Measurements from ENCODE around the gene HP1BP3.
A peak's percentile ranks its signal among the peaks of the same experiment; 100 is the strongest.

The HP1BP3 gene

DNA sequence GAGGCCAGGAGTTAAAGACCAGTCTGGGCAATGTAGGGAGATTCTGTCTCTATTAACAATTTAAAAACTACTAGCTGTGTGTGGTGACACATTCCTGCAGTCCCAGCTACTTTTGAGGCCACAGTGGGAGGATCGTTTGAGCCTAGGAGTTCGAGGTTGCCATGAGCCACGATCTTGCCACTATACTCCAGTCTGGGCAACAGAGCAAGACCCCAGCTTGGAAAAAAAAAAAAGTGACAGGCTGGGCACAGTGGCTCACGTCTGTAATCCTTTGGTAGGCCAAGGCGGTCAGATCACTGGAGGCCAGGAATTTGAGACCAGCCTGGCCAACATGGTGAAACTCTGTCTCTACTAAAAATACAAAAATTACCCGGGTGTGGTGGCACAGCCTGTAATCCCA lies 26.8 kb downstream of the HP1BP3 start:
- POLR2A ChIA-PET = no interaction called here
- CTCF ChIA-PET = no interaction called here
- no peak for DNase-seq (ENCODE audit: extremely low spot score)
- TF ChIP-seq BHLHE40 (IDR thresholded peaks at IDR 0.05; ENCODE audit: borderline replicate concordance) (no peak), FOXK2 (IDR thresholded peaks at IDR 0.05) (no peak), SP1 (IDR thresholded peaks at IDR 0.05) (no peak), ZNF384 (IDR thresholded peaks at IDR 0.05) (no peak), FOXM1 (IDR thresholded peaks at IDR 0.05; ENCODE audit: borderline replicate concordance) (no peak), NFRKB (IDR thresholded peaks at IDR 0.05) (no peak), HDGF (IDR thresholded peaks at IDR 0.05; ENCODE audit: borderline replicate concordance) (no peak), CTBP1 (IDR thresholded peaks at IDR 0.05; ENCODE audit: borderline replicate concordance) (no peak), PKNOX1 (IDR thresholded peaks at IDR 0.05) (no peak), TARDBP (IDR thresholded peaks at IDR 0.05) (no peak), SUZ12 (IDR thresholded peaks at IDR 0.05) (no peak), ELF4 (IDR thresholded peaks at IDR 0.05) (no peak), LEF1 (IDR thresholded peaks at IDR 0.05; ENCODE audit: borderline replicate concordance) (no peak), FOXA1 (IDR thresholded peaks at IDR 0.05) (no peak), L3MBTL2 (conservative IDR thresholded peaks at IDR 0.05) (no peak), ARNT (IDR thresholded peaks at IDR 0.05) (no peak)

DNA sequence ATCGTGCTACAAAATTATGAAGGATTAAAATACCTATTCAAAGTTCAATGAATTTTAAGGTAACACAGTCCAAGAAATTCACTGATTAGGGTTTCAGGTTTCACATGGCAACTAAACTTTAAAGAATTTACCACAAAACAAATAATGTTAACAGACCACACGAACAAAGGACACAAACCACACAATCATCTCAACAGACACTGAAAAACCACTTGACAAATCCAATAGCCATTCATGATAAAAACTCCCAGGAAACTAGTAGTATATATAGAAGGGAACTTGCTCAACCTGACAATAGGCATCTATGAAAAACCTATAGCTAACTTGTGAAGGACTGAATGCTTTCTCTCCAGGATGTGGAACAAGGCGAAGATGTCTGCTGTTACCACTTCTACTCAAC lies 33.5 kb downstream of the HP1BP3 start:
- DNase-seq (ENCODE audit: extremely low spot score) = no peak
- ChIA-PET CTCF (no interaction called here), POLR2A (no interaction called here)
- no peak for TF ChIP-seq SUZ12 (IDR thresholded peaks at IDR 0.05)
- no peak for TF ChIP-seq L3MBTL2 (conservative IDR thresholded peaks at IDR 0.05)
- no peak for TF ChIP-seq ARNT (IDR thresholded peaks at IDR 0.05)
- no peak for TF ChIP-seq LEF1 (IDR thresholded peaks at IDR 0.05; ENCODE audit: borderline replicate concordance)
- no peak for TF ChIP-seq HDGF (IDR thresholded peaks at IDR 0.05; ENCODE audit: borderline replicate concordance)
- no peak for TF ChIP-seq FOXM1 (IDR thresholded peaks at IDR 0.05; ENCODE audit: borderline replicate concordance)
- TF ChIP-seq ELF4 (IDR thresholded peaks at IDR 0.05) = no peak
- TF ChIP-seq ZNF384 (IDR thresholded peaks at IDR 0.05) = no peak
- TF ChIP-seq PKNOX1 (IDR thresholded peaks at IDR 0.05) = no peak
- no peak for TF ChIP-seq FOXA1 (IDR thresholded peaks at IDR 0.05)
- TF ChIP-seq BHLHE40 (IDR thresholded peaks at IDR 0.05; ENCODE audit: borderline replicate concordance) = no peak
- TF ChIP-seq TARDBP (IDR thresholded peaks at IDR 0.05) = no peak
- TF ChIP-seq CTBP1 (IDR thresholded peaks at IDR 0.05; ENCODE audit: borderline replicate concordance) = no peak

DNA sequence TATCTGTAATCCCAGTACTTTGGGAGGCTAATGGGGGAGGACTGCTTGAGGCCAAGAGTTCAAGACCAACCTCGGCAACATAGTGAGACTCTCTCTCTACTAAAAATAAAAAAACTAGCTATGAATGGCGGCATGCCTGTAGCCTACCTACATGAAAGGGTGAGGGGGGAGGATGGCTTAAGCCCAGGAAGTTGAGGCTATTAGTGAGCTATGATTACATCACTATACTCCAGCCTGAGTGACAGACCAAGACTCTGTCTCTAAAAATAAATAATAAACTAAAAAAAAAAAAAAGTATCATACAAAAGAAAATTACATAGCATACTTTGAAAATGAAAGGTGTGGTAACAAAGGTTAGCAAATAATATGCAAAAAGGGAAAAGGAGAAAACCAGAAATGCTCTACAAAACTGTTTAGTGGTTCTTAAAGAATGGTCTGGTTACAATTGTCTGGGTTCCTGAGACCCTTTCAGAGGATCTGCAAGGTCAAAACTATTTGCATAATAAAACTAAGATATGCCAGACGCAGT lies 35.6 kb downstream of the HP1BP3 start:
- DNase-seq (ENCODE audit: extremely low spot score) = no peak
- ChIA-PET POLR2A (no interaction called here), CTCF (no interaction called here)
- TF ChIP-seq FOXK2 (IDR thresholded peaks at IDR 0.05) (no peak), PKNOX1 (IDR thresholded peaks at IDR 0.05) (peak; percentile 25; the same call in 1 of the 2 replicates)

- ChIA-PET CTCF (no interaction called here), POLR2A (interaction anchor here (1.1 kb wide), 1 partner anchor 44 kb away, joined by 3 read pairs; the partner anchor contains the start of gene HP1BP3)
- DNase-seq (ENCODE audit: extremely low spot score) = no peak
- TF ChIP-seq ARNT (IDR thresholded peaks at IDR 0.05) (no peak), NFRKB (IDR thresholded peaks at IDR 0.05) (no peak), FOXA1 (IDR thresholded peaks at IDR 0.05) (no peak), BHLHE40 (IDR thresholded peaks at IDR 0.05; ENCODE audit: borderline replicate concordance) (no peak)
Observed at GRCh38 chr1:20742671-20743070, 44.4 kb downstream of the HP1BP3 start.

GRCh38 chr1:20740781-20741180 lies 46.3 kb downstream of the HP1BP3 start:
- ChIA-PET POLR2A (interaction anchor here (0.8 kb wide), 1 partner anchor 23 kb away, joined by 4 read pairs; the partner anchor contains the start of gene KIF17), CTCF (no interaction called here)
- DNase-seq (ENCODE audit: extremely low spot score) = no peak
- TF ChIP-seq ARNT (IDR thresholded peaks at IDR 0.05) (no peak), ELF4 (IDR thresholded peaks at IDR 0.05) (no peak), BHLHE40 (IDR thresholded peaks at IDR 0.05; ENCODE audit: borderline replicate concordance) (no peak), CTBP1 (IDR thresholded peaks at IDR 0.05; ENCODE audit: borderline replicate concordance) (no peak), NFRKB (IDR thresholded peaks at IDR 0.05) (no peak), SP1 (IDR thresholded peaks at IDR 0.05) (no peak), TARDBP (IDR thresholded peaks at IDR 0.05) (no peak), LEF1 (IDR thresholded peaks at IDR 0.05; ENCODE audit: borderline replicate concordance) (no peak), L3MBTL2 (conservative IDR thresholded peaks at IDR 0.05) (no peak), SUZ12 (IDR thresholded peaks at IDR 0.05) (no peak), ZNF384 (IDR thresholded peaks at IDR 0.05) (no peak), FOXK2 (IDR thresholded peaks at IDR 0.05) (no peak), FOXA1 (IDR thresholded peaks at IDR 0.05) (no peak), FOXM1 (IDR thresholded peaks at IDR 0.05; ENCODE audit: borderline replicate concordance) (no peak), HDGF (IDR thresholded peaks at IDR 0.05; ENCODE audit: borderline replicate concordance) (no peak), PKNOX1 (IDR thresholded peaks at IDR 0.05) (no peak)

DNA sequence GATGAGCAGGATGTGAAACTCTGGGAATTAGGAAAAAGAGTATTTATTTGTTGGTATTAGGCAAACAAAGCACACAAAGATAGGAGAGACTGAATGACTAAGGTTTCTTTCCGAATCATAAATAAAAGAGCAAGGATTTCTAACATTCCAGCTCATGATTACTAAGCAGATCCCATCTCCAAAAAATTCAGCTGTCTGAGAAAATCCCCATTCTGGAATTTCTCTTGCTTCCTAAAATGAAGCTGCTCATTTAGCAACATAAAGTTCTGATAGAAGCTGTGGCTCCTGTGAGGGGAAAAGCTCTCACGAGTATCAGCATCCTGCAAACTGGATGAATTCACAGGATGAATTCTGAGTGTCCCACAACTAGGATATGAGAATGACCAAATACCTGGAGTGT lies 47.9 kb downstream of the HP1BP3 start:
- no peak for DNase-seq (ENCODE audit: extremely low spot score)
- POLR2A ChIA-PET = no interaction called here
- TF ChIP-seq TARDBP (IDR thresholded peaks at IDR 0.05) (no peak), FOXK2 (IDR thresholded peaks at IDR 0.05) (no peak), BHLHE40 (IDR thresholded peaks at IDR 0.05; ENCODE audit: borderline replicate concordance) (no peak), PKNOX1 (IDR thresholded peaks at IDR 0.05) (no peak), ARNT (IDR thresholded peaks at IDR 0.05) (no peak), FOXA1 (IDR thresholded peaks at IDR 0.05) (no peak), L3MBTL2 (conservative IDR thresholded peaks at IDR 0.05) (no peak), LEF1 (IDR thresholded peaks at IDR 0.05; ENCODE audit: borderline replicate concordance) (no peak), CTBP1 (IDR thresholded peaks at IDR 0.05; ENCODE audit: borderline replicate concordance) (no peak), ELF4 (IDR thresholded peaks at IDR 0.05) (no peak), SP1 (IDR thresholded peaks at IDR 0.05) (no peak), FOXM1 (IDR thresholded peaks at IDR 0.05; ENCODE audit: borderline replicate concordance) (no peak)
- CTCF ChIA-PET = no interaction called here
